ENCODE measurements around the gene LINC01488.

LINC01488 gene

GRCh38 chr11:69512790-69513189 is 31.3 kb downstream of the LINC01488 start:
- DNase-seq, result no peak

GRCh38 chr11:69513196-69513595 is 31.7 kb downstream of the LINC01488 start:
- DNase-seq, result no peak

- no peak for DNase-seq
Measured at GRCh38 chr11:69513663-69514224, 32.3 kb downstream of the LINC01488 start.

- no peak for DNase-seq
Measured at GRCh38 chr11:69514771-69515170, 33.3 kb downstream of the LINC01488 start.

GRCh38 chr11:69515271-69516245 is 34.1 kb downstream of the LINC01488 start:
- no peak for DNase-seq

GRCh38 chr11:69516526-69516925 is 35.1 kb downstream of the LINC01488 start:
- no peak for DNase-seq

- DNase-seq, result no peak
Measured at GRCh38 chr11:69518081-69518950, 36.9 kb downstream of the LINC01488 start.

GRCh38 chr11:69520186-69520916 is 38.9 kb downstream of the LINC01488 start:
- no peak for DNase-seq

- no peak for DNase-seq
Measured at GRCh38 chr11:69521457-69521856, 40.0 kb downstream of the LINC01488 start.

GRCh38 chr11:69523453-69523852 is 42.0 kb downstream of the LINC01488 start:
- DNase-seq, result no peak

- no peak for DNase-seq
Measured at GRCh38 chr11:69524291-69524882, 42.9 kb downstream of the LINC01488 start.

- no peak for DNase-seq
Measured at GRCh38 chr11:69524991-69525411, 43.5 kb downstream of the LINC01488 start.

- DNase-seq, result no peak
Measured at GRCh38 chr11:69525516-69526452, 44.3 kb downstream of the LINC01488 start.

- DNase-seq, result no peak
Measured at GRCh38 chr11:69526453-69526810, 45.0 kb downstream of the LINC01488 start.

GRCh38 chr11:69529001-69529400 is 47.5 kb downstream of the LINC01488 start:
- no peak for DNase-seq

- DNase-seq, result no peak
Measured at GRCh38 chr11:69530278-69531070, 49.0 kb downstream of the LINC01488 start.

GRCh38 chr11:69531071-69531716 is 49.7 kb downstream of the LINC01488 start:
- no peak for DNase-seq

GRCh38 chr11:69531717-69532088 is 50.2 kb downstream of the LINC01488 start:
- DNase-seq, result no peak

GRCh38 chr11:69533296-69534165 is 52.1 kb downstream of the LINC01488 start:
- no peak for DNase-seq
